H1 (cell line): ENCODE results near the gene EIF2B2. TPM values are rescaled to one million over a fixed set of nuclear protein-coding genes. Genes with fewer than 3 reads are reported as not detected.

Experiments used
- polyA plus RNA-seq, 7 experiments: library from polyadenylated mRNA; depleted of rRNA in 3 of 7; stranded (reverse) in 5 of 7; unstranded in 2 of 7; fragments of >200 nt in 5 of 7; fragments of 200-250 nt in 2 of 7; gene quantifications; 1 replicate in 5 of 7; 2 replicates in 1 of 7; 4 replicates in 1 of 7; pipeline versions ENCODE4 v1.2.1 to v1.2.3, GENCODE V29; 2011 to 2013; ENCODE audit warnings: missing spikeins in 2 of 7, mixed read lengths in 2 of 7
- total RNA-seq: library from RNA; stranded (reverse); fragmentation: NEBNext Ultra II Directional; extraction: Animal tissue kit (Norgen Biotek cat#: 25700); gene quantifications from 2 replicates; pipeline ENCODE4 v1.2.1, GENCODE V29; 2021
- TF ChIP-seq, protein P1 (sequence below): IDR thresholded peaks from 2 replicates; pipeline ENCODE4 v1.6.1; 2011; ENCODE audit warnings: low read length, improper control_type of control experiment

The EIF2B2 gene
- total and polyA plus RNA-seq, 2 of the 8 experiments (the other 6 are each of a cell fraction or from before 2014, with no cell fraction given), result 42.6 to 79.9 TPM

DNA sequence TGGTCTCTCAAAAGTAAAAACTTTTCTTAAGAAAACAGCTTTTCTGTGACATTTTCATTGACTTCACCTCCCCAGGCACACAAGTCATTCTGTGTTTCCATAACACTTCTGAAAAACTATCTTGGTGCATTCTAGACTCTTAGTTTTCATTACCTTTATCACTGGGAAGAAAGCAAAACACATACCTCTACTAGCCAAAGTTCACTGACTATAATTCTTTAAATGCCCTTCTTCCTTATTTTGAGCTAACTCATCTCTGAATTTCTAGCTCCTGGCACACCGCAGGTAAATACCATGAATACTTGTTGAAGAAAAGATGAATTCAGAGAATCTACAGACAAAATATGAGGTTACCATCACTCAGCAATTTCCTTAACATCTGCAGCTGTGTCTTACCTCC, 27.4 kb downstream of the EIF2B2 start (continued):
- TF ChIP-seq, protein P1, sequence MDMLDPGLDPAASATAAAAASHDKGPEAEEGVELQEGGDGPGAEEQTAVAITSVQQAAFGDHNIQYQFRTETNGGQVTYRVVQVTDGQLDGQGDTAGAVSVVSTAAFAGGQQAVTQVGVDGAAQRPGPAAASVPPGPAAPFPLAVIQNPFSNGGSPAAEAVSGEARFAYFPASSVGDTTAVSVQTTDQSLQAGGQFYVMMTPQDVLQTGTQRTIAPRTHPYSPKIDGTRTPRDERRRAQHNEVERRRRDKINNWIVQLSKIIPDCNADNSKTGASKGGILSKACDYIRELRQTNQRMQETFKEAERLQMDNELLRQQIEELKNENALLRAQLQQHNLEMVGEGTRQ, result no peak
